RPMI7951 (cell line): ENCODE results near the gene ADAM12. TPM values are rescaled to one million over a fixed set of nuclear protein-coding genes. Genes with fewer than 3 reads are reported as not detected.

ENCODE experiments used
- DNase-seq: peaks from one replicate; pipeline ENCODE4 v3.0.0-alpha.2; 2012; ENCODE audit warnings: low read depth
- total RNA-seq: library from RNA; depleted of rRNA; stranded (reverse); fragments of >200 nt; shearing (Covaris generic); gene quantifications from 2 replicates; pipeline ENCODE4 v1.2.3, GENCODE V29; 2014

Gene ADAM12
- total RNA-seq, 1 experiment from 2014 or later, result 34.8 TPM

GRCh38 chr10:126315494-126316177 is 72.6 kb downstream of the ADAM12 start:
- peak; percentile 25 for DNase-seq

- DNase-seq, result no peak
These were observed 73.3 kb downstream of the ADAM12 start for GRCh38 chr10:126314863-126315493.

GRCh38 chr10:126312167-126312566 is 76.1 kb downstream of the ADAM12 start:
- DNase-seq, result no peak

GRCh38 chr10:126309228-126309883 is 78.9 kb downstream of the ADAM12 start:
- no peak for DNase-seq

GRCh38 chr10:126302826-126303665 is 85.2 kb downstream of the ADAM12 start:
- DNase-seq, result peak; percentile 20

GRCh38 chr10:126302476-126302756 is 85.9 kb downstream of the ADAM12 start:
- DNase-seq, result no peak

GRCh38 chr10:126301701-126302475 is 86.4 kb downstream of the ADAM12 start:
- DNase-seq, result no peak

GRCh38 chr10:126294451-126294850 is 93.8 kb downstream of the ADAM12 start:
- DNase-seq, result no peak

- no peak for DNase-seq
These were observed 98.0 kb downstream of the ADAM12 start for GRCh38 chr10:126290232-126290631.

- DNase-seq, result no peak
These were observed 99.5 kb downstream of the ADAM12 start for GRCh38 chr10:126288547-126289493.

GRCh38 chr10:126286256-126286780 is 102.0 kb downstream of the ADAM12 start:
- DNase-seq, result no peak

GRCh38 chr10:126283307-126283706 is 105.0 kb downstream of the ADAM12 start:
- no peak for DNase-seq

- no peak for DNase-seq
These were observed 109.4 kb downstream of the ADAM12 start for GRCh38 chr10:126278851-126279250.

- DNase-seq, result no peak
These were observed 111.1 kb downstream of the ADAM12 start for GRCh38 chr10:126277181-126277580.

- DNase-seq, result no peak
These were observed 115.8 kb downstream of the ADAM12 start for GRCh38 chr10:126272526-126272925.

- DNase-seq, result no peak
These were observed 118.2 kb downstream of the ADAM12 start for GRCh38 chr10:126270111-126270510.

GRCh38 chr10:126268013-126268920 is 120.0 kb downstream of the ADAM12 start:
- DNase-seq, result no peak

- DNase-seq, result peak; percentile 41
These were observed 123.9 kb downstream of the ADAM12 start for GRCh38 chr10:126264102-126265018.
